Muscle of arm (tissue), 12 donors: ENCODE data around the gene OXT. TPM values are rescaled to one million over a fixed set of nuclear protein-coding genes. Genes with fewer than 3 reads are reported as not detected.
"Not testable (repeated sequence)": the region's sequence is repeated elsewhere in the genome, so short reads cannot be mapped to it uniquely, and the experiment has no call there.

Experiments
- DNase-seq: peaks from one replicate; pipeline ENCODE4 v3.0.0-alpha.2; 2013
- polyA plus RNA-seq, 12 donors: library from polyadenylated mRNA; unstranded; fragments of 120-200 nt; gene quantifications; one replicate each; pipeline ENCODE4 v1.2.1, GENCODE V29; 2013; ENCODE audit not compliant: insufficient read length in 12 of 12

The OXT gene
- polyA plus RNA-seq, 12 donors = 0.25 to 1.0 (median 0.44) TPM; not detected in 4

- DNase-seq = no peak
These were observed 23.7 kb upstream of the OXT start for GRCh38 chr20:3047486-3048419.

- no peak for DNase-seq
These were observed 19.9 kb upstream of the OXT start for GRCh38 chr20:3051385-3052019.

- DNase-seq = no peak
These were observed 11.9 kb upstream of the OXT start for GRCh38 chr20:3059489-3059888.

- DNase-seq = not testable (repeated sequence)
These were observed 7.3 kb upstream of the OXT start for GRCh38 chr20:3064119-3064518.

- no peak for DNase-seq
These were observed 4.0 kb upstream of the OXT start for GRCh38 chr20:3067139-3068014.

GRCh38 chr20:3068075-3068474, 3.3 kb upstream of the OXT start:
- DNase-seq = no peak

GRCh38 chr20:3068986-3069900, 2.2 kb upstream of the OXT start:
- no peak for DNase-seq

GRCh38 chr20:3070725-3071124, 695 bp upstream of the OXT start:
- no peak for DNase-seq

GRCh38 chr20:3071266-3071609, 182 bp upstream of the OXT start:
- no peak for DNase-seq

- no peak for DNase-seq
These were observed 1.3 kb downstream of the OXT start for GRCh38 chr20:3072530-3073250.

- not testable (repeated sequence) for DNase-seq
These were observed 1.8 kb downstream of the OXT start for GRCh38 chr20:3073251-3073643.

GRCh38 chr20:3074812-3075211, 3.4 kb downstream of the OXT start:
- DNase-seq = no peak

GRCh38 chr20:3075315-3075714, 3.9 kb downstream of the OXT start:
- not testable (repeated sequence) for DNase-seq

GRCh38 chr20:3077618-3078134, 6.3 kb downstream of the OXT start:
- no peak for DNase-seq

GRCh38 chr20:3080939-3081388, 9.5 kb downstream of the OXT start:
- DNase-seq = no peak

- no peak for DNase-seq
These were observed 10.2 kb downstream of the OXT start for GRCh38 chr20:3081641-3082040.

- DNase-seq = no peak
These were observed 11.0 kb downstream of the OXT start for GRCh38 chr20:3082306-3082951.

- no peak for DNase-seq
These were observed 11.8 kb downstream of the OXT start for GRCh38 chr20:3082955-3083952.
